Vagina (tissue), 2 donors: Measurements from ENCODE around the gene CCL8.

ENCODE experiments used
- POLR2A ChIP-seq, 2 donors: fragments of 450-650 bp; IDR thresholded peaks; one replicate each; pipeline ENCODE4 v1.6.1; 2017; ENCODE audit warnings: antibody characterized with exemption in 2 of 2, mild to moderate bottlenecking in 2 of 2, moderate library complexity in 2 of 2
- POLR2AphosphoS5 ChIP-seq, 2 donors: sonication (generic); formaldehyde crosslinking; IDR thresholded peaks; one replicate each; pipeline ENCODE4 v1.9.0; 2017; ENCODE audit warnings: antibody characterized with exemption in 2 of 2, mild to moderate bottlenecking in 2 of 2, low read depth in 1 of 2; ENCODE audit not compliant: insufficient read depth in 1 of 2
- TF ChIP-seq, protein P1 (sequence below), 3 experiments: fragments of 450-650 bp in 2 of 3; fragments of 200-600 bp in 1 of 3; sonication (generic) in 1 of 3; IDR thresholded peaks; one replicate each; pipeline ENCODE4 v1.5.1; 2017 to 2019; ENCODE audit warnings: antibody characterized with exemption in 3 of 3, mild to moderate bottlenecking in 2 of 3, moderate library complexity in 2 of 3

DNA sequence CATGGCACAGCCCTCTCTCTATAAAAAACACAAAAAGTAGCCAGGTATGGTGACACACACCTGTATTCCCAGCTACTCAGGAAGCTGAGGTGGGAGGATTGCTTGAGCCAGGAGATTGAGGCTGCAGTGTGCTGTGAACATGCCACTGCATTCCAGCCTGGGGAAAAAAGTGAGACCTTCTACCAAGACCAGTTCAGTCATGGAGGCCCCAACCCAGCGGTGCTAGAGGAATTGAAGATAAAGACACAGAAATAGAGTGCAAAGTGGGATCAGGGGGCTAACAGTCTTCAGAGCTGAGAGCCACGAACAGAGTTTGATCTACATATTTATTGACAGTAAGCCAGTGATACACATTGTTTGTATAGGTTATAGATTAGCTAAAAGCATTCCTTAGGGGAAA lies 15.6 kb upstream of the CCL8 start:
- TF ChIP-seq, protein P1, sequence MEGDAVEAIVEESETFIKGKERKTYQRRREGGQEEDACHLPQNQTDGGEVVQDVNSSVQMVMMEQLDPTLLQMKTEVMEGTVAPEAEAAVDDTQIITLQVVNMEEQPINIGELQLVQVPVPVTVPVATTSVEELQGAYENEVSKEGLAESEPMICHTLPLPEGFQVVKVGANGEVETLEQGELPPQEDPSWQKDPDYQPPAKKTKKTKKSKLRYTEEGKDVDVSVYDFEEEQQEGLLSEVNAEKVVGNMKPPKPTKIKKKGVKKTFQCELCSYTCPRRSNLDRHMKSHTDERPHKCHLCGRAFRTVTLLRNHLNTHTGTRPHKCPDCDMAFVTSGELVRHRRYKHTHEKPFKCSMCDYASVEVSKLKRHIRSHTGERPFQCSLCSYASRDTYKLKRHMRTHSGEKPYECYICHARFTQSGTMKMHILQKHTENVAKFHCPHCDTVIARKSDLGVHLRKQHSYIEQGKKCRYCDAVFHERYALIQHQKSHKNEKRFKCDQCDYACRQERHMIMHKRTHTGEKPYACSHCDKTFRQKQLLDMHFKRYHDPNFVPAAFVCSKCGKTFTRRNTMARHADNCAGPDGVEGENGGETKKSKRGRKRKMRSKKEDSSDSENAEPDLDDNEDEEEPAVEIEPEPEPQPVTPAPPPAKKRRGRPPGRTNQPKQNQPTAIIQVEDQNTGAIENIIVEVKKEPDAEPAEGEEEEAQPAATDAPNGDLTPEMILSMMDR (IDR thresholded peaks at IDR 0.05) = no peak
- TF ChIP-seq POLR2A (IDR thresholded peaks at IDR 0.05) (no peak), POLR2AphosphoS5 (IDR thresholded peaks at IDR 0.05; ENCODE audit: insufficient read depth in 1 of 2, low read depth in 1 of 2) (no peak)
